Lung (tissue), 12 donors: ENCODE measurements around the gene CD48. TPM values are rescaled to one million over a fixed set of nuclear protein-coding genes. Genes with fewer than 3 reads are reported as not detected.

Experiments used
- ATAC-seq: fragments of 200-7000 bp; cut with Tn5 transposase; one replicate; pipeline ENCODE4 v1.9.1; 2020; ENCODE audit warnings: moderate number of reproducible peaks; ENCODE audit not compliant: insufficient read depth, low FRiP score
- DNase-seq, 3 donors: peaks; one replicate each; pipeline ENCODE4 v3.0.0-alpha.2; 2013 to 2017
- H3K27ac ChIP-seq, 2 donors: one replicate each; pipeline ENCODE4 v1.5.1; 2013; ENCODE audit warnings: mild to moderate bottlenecking in 2 of 2, moderate library complexity in 2 of 2, control low read depth in 1 of 2, inconsistent platforms in 1 of 2, low read depth in 1 of 2, low read length in 1 of 2
- H3K27me3 ChIP-seq, 3 donors: one replicate each; pipeline ENCODE4 v1.5.1; 2013; ENCODE audit warnings: low read length in 2 of 3; ENCODE audit not compliant: control insufficient read depth in 3 of 3, insufficient read depth in 3 of 3
- H3K36me3 ChIP-seq, 4 donors: one replicate each; pipeline ENCODE4 v1.5.1; 2013; ENCODE audit warnings: low read length in 4 of 4, mild to moderate bottlenecking in 1 of 4, moderate library complexity in 1 of 4; ENCODE audit not compliant: control insufficient read depth in 4 of 4, insufficient read depth in 4 of 4
- H3K4me1 ChIP-seq, 5 donors: one replicate each; pipeline ENCODE4 v1.5.1; 2013; ENCODE audit warnings: low read length in 5 of 5, mild to moderate bottlenecking in 2 of 5, moderate library complexity in 1 of 5; ENCODE audit not compliant: control insufficient read depth in 5 of 5, insufficient read depth in 5 of 5
- H3K4me3 ChIP-seq: one replicate; pipeline ENCODE4 v1.5.1; 2013; ENCODE audit warnings: mild to moderate bottlenecking, control low read depth, moderate library complexity
- H3K9ac ChIP-seq, 2 donors: one replicate each; pipeline ENCODE4 v1.5.1; 2013; ENCODE audit warnings: low read length in 2 of 2, control low read depth in 1 of 2; ENCODE audit not compliant: insufficient read depth in 1 of 2
- H3K9me3 ChIP-seq, 4 donors: one replicate each; pipeline ENCODE4 v1.5.1; 2013; ENCODE audit warnings: low read length in 3 of 4, mild to moderate bottlenecking in 1 of 4, moderate library complexity in 1 of 4; ENCODE audit not compliant: control insufficient read depth in 4 of 4, insufficient read depth in 3 of 4
- WGBS, 2 donors: extraction: QIAGEN DNeasy Blood & Tissue Kit; methylation state at CpG; one replicate each; pipeline ENCODE4 v1.1.7; 2013; 5-methylcytosine and 5-hydroxymethylcytosine counted together
- polyA plus RNA-seq, 2 donors: library from polyadenylated mRNA; stranded (reverse); fragments of 200-250 nt; gene quantifications; one replicate each; pipeline ENCODE4 v1.2.1, GENCODE V29; 2013
- total RNA-seq, 2 donors: library from RNA; depleted of rRNA in 1 of 2; stranded (reverse); fragments of >200 nt in 1 of 2; gene quantifications; one replicate each; pipeline ENCODE4 v1.2.1, GENCODE V29; 2014 to 2021
- TF ChIP-seq, protein P1 (sequence below): IDR thresholded peaks from 2 replicates; pipeline ENCODE4 v1.5.1; 2012; ENCODE audit warnings: mild to moderate bottlenecking; ENCODE audit errors: control extremely low read depth, extremely low read depth
- donor health status: control.
- donor health status: control.
- donor health status: Bipolar disorder and iron deficiency.
- donor health status: healthy.
- donor health status: DM: yes; HTN: yes; CAD: no.

The CD48 gene
- total and polyA plus RNA-seq, 4 donors: 16.4 to 126 (median 25.6) TPM

- WGBS, 2 donors: 80 to 93% methylated on average over 1 of the region's 1 CpG
- Histone ChIP-seq H3K4me1 (peaks cover 0 to 1% (median 0%) of the 10 kb centered on the region in 5 donors), H3K9me3 (no peaks in the 10 kb centered on the region), H3K36me3 (no peaks in the 10 kb centered on the region), H3K27ac (no peak overlapping the region), H3K9ac (no peak overlapping the region), H3K4me3 (no peak overlapping the region), H3K27me3 (no peaks in the 10 kb centered on the region)
- ATAC-seq (no peak), DNase-seq (no peak)
- TF ChIP-seq, protein P1, sequence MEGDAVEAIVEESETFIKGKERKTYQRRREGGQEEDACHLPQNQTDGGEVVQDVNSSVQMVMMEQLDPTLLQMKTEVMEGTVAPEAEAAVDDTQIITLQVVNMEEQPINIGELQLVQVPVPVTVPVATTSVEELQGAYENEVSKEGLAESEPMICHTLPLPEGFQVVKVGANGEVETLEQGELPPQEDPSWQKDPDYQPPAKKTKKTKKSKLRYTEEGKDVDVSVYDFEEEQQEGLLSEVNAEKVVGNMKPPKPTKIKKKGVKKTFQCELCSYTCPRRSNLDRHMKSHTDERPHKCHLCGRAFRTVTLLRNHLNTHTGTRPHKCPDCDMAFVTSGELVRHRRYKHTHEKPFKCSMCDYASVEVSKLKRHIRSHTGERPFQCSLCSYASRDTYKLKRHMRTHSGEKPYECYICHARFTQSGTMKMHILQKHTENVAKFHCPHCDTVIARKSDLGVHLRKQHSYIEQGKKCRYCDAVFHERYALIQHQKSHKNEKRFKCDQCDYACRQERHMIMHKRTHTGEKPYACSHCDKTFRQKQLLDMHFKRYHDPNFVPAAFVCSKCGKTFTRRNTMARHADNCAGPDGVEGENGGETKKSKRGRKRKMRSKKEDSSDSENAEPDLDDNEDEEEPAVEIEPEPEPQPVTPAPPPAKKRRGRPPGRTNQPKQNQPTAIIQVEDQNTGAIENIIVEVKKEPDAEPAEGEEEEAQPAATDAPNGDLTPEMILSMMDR: no peak
Observed at GRCh38 chr1:160646180-160646579, 65.4 kb downstream of the CD48 start.

- Histone ChIP-seq H3K4me1 (peaks cover 0 to 1% (median 0%) of the 10 kb centered on the region in 5 donors), H3K27me3 (no peaks in the 10 kb centered on the region), H3K27ac (no peak overlapping the region), H3K4me3 (no peak overlapping the region), H3K9me3 (no peaks in the 10 kb centered on the region), H3K9ac (no peak overlapping the region), H3K36me3 (no peaks in the 10 kb centered on the region)
- 84 to 92% methylated on average over 13 of the region's 13 CpGs for WGBS, 2 donors
- TF ChIP-seq, protein P1: no peak
- no peak for ATAC-seq
- DNase-seq: no peak
Observed at GRCh38 chr1:160645386-160646130, 66.1 kb downstream of the CD48 start.

DNA sequence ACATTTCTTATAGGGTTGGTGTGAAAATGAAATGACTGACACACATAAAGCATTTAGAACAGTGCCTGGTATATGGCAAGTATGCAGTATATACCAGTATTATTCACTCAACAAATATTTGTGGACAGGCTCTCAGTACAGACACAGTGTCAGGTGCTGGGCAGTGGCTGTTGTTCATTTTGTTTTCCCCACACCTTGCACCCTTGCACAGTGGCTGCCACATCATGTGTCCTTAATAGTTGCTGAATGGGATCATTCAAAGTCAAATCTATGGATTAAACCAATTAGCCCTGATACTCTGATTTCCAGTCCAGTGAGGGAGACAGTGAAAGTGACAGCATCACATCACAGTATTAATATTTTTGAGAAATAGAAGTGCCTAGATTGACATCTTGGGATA, 67.2 kb downstream of the CD48 start:
- Histone ChIP-seq H3K27me3 (no peaks in the 10 kb centered on the region), H3K4me3 (no peak overlapping the region), H3K27ac (no peak overlapping the region), H3K4me1 (peaks cover 0 to 3% (median 0%) of the 10 kb centered on the region in 5 donors), H3K9ac (no peak overlapping the region), H3K36me3 (no peaks in the 10 kb centered on the region), H3K9me3 (no peaks in the 10 kb centered on the region)
- TF ChIP-seq, protein P1: no peak
- ATAC-seq: no peak
- DNase-seq: no peak

- no peak overlapping the region for H3K4me3 ChIP-seq
- DNase-seq (no peak), ATAC-seq (no peak)
- no peaks in the 10 kb centered on the region for H3K9me3 ChIP-seq
- TF ChIP-seq, protein P1: no peak
- no peaks in the 10 kb centered on the region for H3K27me3 ChIP-seq
- H3K36me3 ChIP-seq: no peaks in the 10 kb centered on the region
- no peak overlapping the region for H3K27ac ChIP-seq
- H3K9ac ChIP-seq: no peak overlapping the region
- peaks cover 0 to 3% (median 0%) of the 10 kb centered on the region in 5 donors for H3K4me1 ChIP-seq
- 88 to 96% methylated on average over 5 of the region's 5 CpGs for WGBS, 2 donors
Observed at GRCh38 chr1:160643138-160643537, 68.5 kb downstream of the CD48 start.
